ENCODE data around the gene DEPDC5.

The DEPDC5 gene

DNA sequence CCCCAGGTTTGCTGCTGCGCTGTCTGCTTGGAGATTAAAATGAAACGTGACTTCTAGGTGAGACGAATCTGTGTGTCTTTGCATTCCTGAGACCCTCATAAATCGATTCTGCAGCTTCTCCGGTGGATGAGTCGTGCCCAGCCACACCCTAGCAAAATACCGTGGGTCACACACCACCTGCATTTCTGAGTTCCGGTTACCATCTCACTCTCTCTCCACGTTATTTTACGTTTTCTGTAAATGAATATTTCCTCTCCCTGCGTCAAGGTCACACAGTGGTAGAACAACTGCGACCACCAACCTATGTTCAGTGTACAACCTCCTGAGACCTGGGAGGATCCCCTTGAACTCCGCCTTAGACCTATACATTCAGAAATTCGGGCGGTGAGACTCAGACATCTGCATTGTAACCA lies 191.6 kb downstream of the DEPDC5 start:
- H3K27me3 ChIP-seq (ENCODE audit: control insufficient read depth, insufficient read depth, low read length): no peaks in the 10 kb centered on the region
- no peak overlapping the region for H3K27ac ChIP-seq (ENCODE audit: low read length)
- H3K4me3 ChIP-seq (ENCODE audit: low read length): peak overlapping the region; percentile 94; the same call in 1 of the 2 replicates
- peaks cover 2% of the 10 kb centered on the region; the same call in 1 of the 2 replicates for H3K4me1 ChIP-seq (ENCODE audit: control insufficient read depth, insufficient read depth, low read length)
- DNase-seq (ENCODE audit: low read depth, low spot score): no peak
- WGBS (ENCODE audit: insufficient coverage, insufficient read length): no CpG with 5 or more reads among the region's 15 CpGs
- no peaks in the 10 kb centered on the region for H3K9me3 ChIP-seq (ENCODE audit: control insufficient read depth, insufficient read depth, low read length)
- no peaks in the 10 kb centered on the region; the same call in 1 of the 2 replicates for H3K36me3 ChIP-seq (ENCODE audit: control insufficient read depth, insufficient read depth, low read length)

DNA sequence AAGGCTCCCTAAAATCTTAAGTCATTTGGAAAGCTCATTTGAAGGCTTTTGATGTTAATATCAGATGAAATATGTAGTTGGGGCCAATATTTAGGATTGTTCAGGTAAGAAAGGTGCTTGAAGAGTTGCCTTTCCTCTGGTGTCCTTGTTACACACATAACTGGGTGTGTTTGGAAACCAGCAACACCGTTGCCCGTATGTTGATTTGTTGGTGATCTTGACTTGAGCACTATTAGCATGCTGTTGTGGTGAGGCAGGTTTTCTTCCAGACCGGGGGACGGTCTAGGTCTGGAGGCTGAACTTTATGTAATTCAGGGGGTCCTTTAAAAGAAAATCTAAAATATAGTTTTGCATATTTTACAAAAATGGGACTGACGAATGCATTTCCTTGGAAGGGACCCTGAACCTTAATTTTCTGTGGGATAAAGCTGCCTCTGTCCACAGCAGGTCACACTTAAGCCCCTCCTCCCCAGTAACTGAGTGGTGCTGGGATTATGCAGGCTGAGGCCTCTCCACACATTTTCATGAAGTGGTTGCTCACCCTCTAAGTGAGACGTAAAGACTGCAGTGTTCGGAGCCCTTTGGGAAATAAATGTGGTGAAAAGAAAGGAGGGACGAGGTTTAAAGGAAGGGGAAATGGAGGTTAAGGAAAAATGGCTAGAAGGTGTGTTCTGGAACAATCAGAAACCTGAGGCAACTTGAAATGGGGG lies 192.3 kb downstream of the DEPDC5 start:
- 100% methylated on average over 2 of the region's 8 CpGs for WGBS (ENCODE audit: insufficient coverage, insufficient read length)
- peaks cover 2% of the 10 kb centered on the region; the same call in 1 of the 2 replicates for H3K4me1 ChIP-seq (ENCODE audit: control insufficient read depth, insufficient read depth, low read length)
- H3K27ac ChIP-seq (ENCODE audit: low read length): no peak overlapping the region
- peak overlapping the region; percentile 94; the same call in 1 of the 2 replicates for H3K4me3 ChIP-seq (ENCODE audit: low read length)
- no peaks in the 10 kb centered on the region for H3K27me3 ChIP-seq (ENCODE audit: control insufficient read depth, insufficient read depth, low read length)
- no peaks in the 10 kb centered on the region for H3K9me3 ChIP-seq (ENCODE audit: control insufficient read depth, insufficient read depth, low read length)
- no peak for DNase-seq (ENCODE audit: low read depth, low spot score)
- no peaks in the 10 kb centered on the region; the same call in 1 of the 2 replicates for H3K36me3 ChIP-seq (ENCODE audit: control insufficient read depth, insufficient read depth, low read length)

DNA sequence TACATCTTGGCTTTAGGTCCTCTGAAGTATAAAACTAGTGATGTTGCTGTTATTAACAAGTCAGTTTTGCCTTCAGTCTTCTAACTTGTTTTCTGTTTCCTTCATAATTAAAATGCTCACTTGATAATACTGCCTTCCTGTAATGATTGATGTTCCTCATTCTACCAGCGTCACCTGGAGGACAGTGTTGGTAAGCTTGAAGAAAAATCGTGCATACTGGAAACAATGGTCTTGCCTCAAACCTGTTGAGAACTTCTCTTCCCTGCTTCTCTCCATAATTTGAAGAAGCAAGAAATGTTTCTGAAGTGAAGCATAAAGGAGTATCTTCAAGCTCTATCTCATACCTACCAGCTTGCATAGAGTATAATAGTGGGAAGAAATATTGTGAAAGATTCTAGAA lies 193.5 kb downstream of the DEPDC5 start:
- H3K27ac ChIP-seq (ENCODE audit: low read length): no peak overlapping the region

DNA sequence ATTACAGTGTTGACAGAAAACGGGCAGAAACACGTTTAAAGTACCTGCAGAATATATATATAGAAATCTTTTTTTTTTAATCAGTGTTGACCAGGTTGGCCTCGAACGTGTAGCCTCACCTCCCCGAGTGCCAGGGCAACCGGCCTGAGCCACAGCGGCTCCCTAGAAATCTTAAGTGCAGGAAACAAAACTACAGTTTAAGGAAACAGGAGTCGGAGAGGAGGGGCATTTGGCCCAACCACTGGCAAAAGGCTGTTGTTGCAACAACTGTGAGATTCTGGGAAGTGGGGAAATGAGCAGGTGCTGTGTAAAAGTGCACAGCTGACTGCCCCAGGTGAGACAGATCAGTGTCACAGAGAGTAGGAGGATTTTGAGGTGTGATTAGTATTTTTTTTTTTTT lies 194.2 kb downstream of the DEPDC5 start:
- Histone ChIP-seq H3K4me3 (ENCODE audit: low read length) (no peak overlapping the region), H3K36me3 (ENCODE audit: control insufficient read depth, insufficient read depth, low read length) (no peaks in the 10 kb centered on the region; the same call in 1 of the 2 replicates), H3K27ac (ENCODE audit: low read length) (no peak overlapping the region), H3K9me3 (ENCODE audit: control insufficient read depth, insufficient read depth, low read length) (no peaks in the 10 kb centered on the region), H3K4me1 (ENCODE audit: control insufficient read depth, insufficient read depth, low read length) (peaks cover 2% of the 10 kb centered on the region; the same call in 1 of the 2 replicates), H3K27me3 (ENCODE audit: control insufficient read depth, insufficient read depth, low read length) (no peaks in the 10 kb centered on the region)
- no peak for DNase-seq (ENCODE audit: low read depth, low spot score)
- WGBS (ENCODE audit: insufficient coverage, insufficient read length): no CpG with 5 or more reads among the region's 8 CpGs

More for the DNA sequence above, 193.5 kb downstream of the DEPDC5 start:
- Histone ChIP-seq H3K27me3 (ENCODE audit: control insufficient read depth, insufficient read depth, low read length) (no peaks in the 10 kb centered on the region), H3K4me3 (ENCODE audit: low read length) (no peak overlapping the region), H3K36me3 (ENCODE audit: control insufficient read depth, insufficient read depth, low read length) (no peaks in the 10 kb centered on the region; the same call in 1 of the 2 replicates), H3K4me1 (ENCODE audit: control insufficient read depth, insufficient read depth, low read length) (peaks cover 2% of the 10 kb centered on the region; the same call in 1 of the 2 replicates), H3K9me3 (ENCODE audit: control insufficient read depth, insufficient read depth, low read length) (no peaks in the 10 kb centered on the region)
- WGBS (ENCODE audit: insufficient coverage, insufficient read length): no CpG with 5 or more reads among the region's 2 CpGs
- no peak for DNase-seq (ENCODE audit: low read depth, low spot score)

DNA sequence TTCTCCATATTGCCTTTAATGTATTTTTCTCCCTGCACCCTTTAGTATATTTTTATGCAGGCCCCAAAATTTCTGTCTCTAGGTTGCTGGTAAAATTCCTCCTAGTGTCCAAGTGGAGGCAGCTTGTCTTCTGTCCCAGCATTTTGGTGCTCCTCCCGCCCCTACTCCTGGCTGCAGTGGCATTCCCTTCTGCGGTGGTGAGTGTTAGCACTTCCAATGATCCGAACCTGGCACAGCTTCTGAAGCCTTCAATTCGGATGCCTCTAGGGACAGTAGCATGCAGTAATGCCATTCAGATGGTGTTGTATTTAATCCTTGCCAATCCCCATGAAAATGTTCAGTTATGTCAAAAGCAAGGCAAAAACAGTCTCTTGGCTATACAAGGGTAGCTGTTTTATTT lies 196.4 kb downstream of the DEPDC5 start:
- Histone ChIP-seq H3K36me3 (ENCODE audit: control insufficient read depth, insufficient read depth, low read length) (no peaks in the 10 kb centered on the region; the same call in 1 of the 2 replicates), H3K9me3 (ENCODE audit: control insufficient read depth, insufficient read depth, low read length) (no peaks in the 10 kb centered on the region), H3K4me3 (ENCODE audit: low read length) (no peak overlapping the region), H3K27ac (ENCODE audit: low read length) (no peak overlapping the region), H3K4me1 (ENCODE audit: control insufficient read depth, insufficient read depth, low read length) (no peaks in the 10 kb centered on the region), H3K27me3 (ENCODE audit: control insufficient read depth, insufficient read depth, low read length) (no peaks in the 10 kb centered on the region)
- no CpG with 5 or more reads among the region's 4 CpGs for WGBS (ENCODE audit: insufficient coverage, insufficient read length)
- no peak for DNase-seq (ENCODE audit: low read depth, low spot score)

DNA sequence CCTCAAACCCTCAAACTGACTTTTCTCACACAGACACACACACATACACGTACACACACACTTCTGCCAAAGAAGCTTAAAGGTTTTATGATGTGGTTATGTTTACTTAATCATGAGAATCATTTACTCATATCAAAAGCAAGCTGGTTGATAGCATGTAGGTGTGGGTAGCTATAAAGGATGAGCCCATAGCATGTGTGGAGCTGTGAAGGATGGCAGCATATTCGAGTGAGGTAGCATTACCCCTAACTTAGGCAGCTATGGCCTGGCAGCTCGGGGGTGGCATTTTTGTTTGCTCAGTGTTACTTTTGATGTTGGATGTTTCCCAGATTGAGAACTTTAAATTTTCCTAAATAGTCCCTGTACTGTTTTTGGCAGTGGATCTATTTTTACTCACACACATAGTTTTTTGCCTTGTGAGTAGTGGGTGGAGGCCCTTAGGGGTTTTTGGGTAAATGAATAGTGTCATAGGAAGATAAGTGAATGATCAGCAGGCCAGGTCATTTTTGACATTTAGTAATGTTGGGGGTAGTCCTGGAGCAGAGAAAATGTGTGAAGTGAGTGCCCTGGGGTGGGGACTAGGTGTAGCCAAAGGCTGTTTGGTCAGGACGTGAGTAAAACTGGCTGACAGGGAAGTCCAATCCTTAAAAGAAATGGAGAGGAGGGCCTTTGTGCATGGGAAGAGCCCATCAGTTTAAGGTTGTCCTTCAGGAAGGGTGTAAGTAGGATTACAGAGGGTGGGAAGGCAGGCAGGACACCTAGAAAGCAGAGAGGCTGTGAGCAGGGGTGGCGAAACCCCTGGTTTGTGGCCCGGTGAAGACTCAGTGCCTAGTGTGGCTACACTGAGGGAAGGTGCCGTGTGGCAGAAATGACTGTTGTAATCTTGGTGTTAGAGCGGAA lies 197.6 kb downstream of the DEPDC5 start:
- WGBS (ENCODE audit: insufficient coverage, insufficient read length): no CpG with 5 or more reads among the region's 8 CpGs
- DNase-seq (ENCODE audit: low read depth, low spot score): no peak
- no peak overlapping the region for H3K4me3 ChIP-seq (ENCODE audit: low read length)
- H3K27ac ChIP-seq (ENCODE audit: low read length): no peak overlapping the region
- no peaks in the 10 kb centered on the region for H3K9me3 ChIP-seq (ENCODE audit: control insufficient read depth, insufficient read depth, low read length)
- peaks cover 3% of the 10 kb centered on the region for H3K36me3 ChIP-seq (ENCODE audit: control insufficient read depth, insufficient read depth, low read length)
- no peaks in the 10 kb centered on the region for H3K4me1 ChIP-seq (ENCODE audit: control insufficient read depth, insufficient read depth, low read length)
- H3K27me3 ChIP-seq (ENCODE audit: control insufficient read depth, insufficient read depth, low read length): no peaks in the 10 kb centered on the region

DNA sequence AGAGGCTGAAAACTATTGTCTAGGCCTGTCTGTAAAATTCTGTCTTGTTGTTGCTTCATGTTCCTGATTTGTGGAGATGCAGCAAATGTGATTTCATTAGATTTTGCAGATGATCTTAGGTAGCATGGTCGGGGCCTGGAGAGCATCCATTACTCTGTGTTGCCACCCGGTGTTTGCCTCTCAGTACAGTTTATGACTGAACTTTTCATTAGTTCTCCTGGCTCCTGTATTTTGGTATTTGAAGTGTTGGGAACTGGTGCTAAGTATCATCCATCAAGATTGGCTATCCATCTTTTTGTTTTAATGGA lies 198.2 kb downstream of the DEPDC5 start:
- Histone ChIP-seq H3K27ac (ENCODE audit: low read length) (no peak overlapping the region), H3K27me3 (ENCODE audit: control insufficient read depth, insufficient read depth, low read length) (no peaks in the 10 kb centered on the region), H3K4me1 (ENCODE audit: control insufficient read depth, insufficient read depth, low read length) (no peaks in the 10 kb centered on the region), H3K9me3 (ENCODE audit: control insufficient read depth, insufficient read depth, low read length) (no peaks in the 10 kb centered on the region), H3K36me3 (ENCODE audit: control insufficient read depth, insufficient read depth, low read length) (peaks cover 7% of the 10 kb centered on the region), H3K4me3 (ENCODE audit: low read length) (no peak overlapping the region)
- DNase-seq (ENCODE audit: low read depth, low spot score): no peak
- WGBS (ENCODE audit: insufficient coverage, insufficient read length): no CpG with 5 or more reads among the region's 2 CpGs

DNA sequence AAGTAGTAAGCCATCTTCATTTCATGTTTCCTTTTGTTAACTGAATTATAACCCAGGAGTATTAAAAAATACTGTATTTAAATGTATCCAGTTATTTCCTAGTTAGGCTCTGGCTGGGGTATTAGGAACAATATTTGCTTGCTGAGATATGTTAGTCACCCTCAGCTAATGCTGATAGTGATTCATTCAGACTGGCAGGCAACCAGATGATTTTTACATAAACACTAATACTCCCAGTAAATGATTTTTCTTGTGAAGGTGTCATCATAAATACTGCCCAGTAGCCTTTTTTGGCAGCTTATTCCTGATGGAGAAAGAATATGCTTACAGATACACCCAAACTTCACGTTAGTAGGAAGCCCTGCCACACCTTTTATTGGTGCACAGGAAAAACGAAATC lies 198.7 kb downstream of the DEPDC5 start:
- WGBS (ENCODE audit: insufficient coverage, insufficient read length): no CpG with 5 or more reads among the region's 2 CpGs
- no peaks in the 10 kb centered on the region for H3K27me3 ChIP-seq (ENCODE audit: control insufficient read depth, insufficient read depth, low read length)
- H3K27ac ChIP-seq (ENCODE audit: low read length): no peak overlapping the region
- H3K4me1 ChIP-seq (ENCODE audit: control insufficient read depth, insufficient read depth, low read length): no peaks in the 10 kb centered on the region
- no peak for DNase-seq (ENCODE audit: low read depth, low spot score)
- peaks cover 7% of the 10 kb centered on the region for H3K36me3 ChIP-seq (ENCODE audit: control insufficient read depth, insufficient read depth, low read length)
- no peaks in the 10 kb centered on the region for H3K9me3 ChIP-seq (ENCODE audit: control insufficient read depth, insufficient read depth, low read length)
- no peak overlapping the region for H3K4me3 ChIP-seq (ENCODE audit: low read length)

DNA sequence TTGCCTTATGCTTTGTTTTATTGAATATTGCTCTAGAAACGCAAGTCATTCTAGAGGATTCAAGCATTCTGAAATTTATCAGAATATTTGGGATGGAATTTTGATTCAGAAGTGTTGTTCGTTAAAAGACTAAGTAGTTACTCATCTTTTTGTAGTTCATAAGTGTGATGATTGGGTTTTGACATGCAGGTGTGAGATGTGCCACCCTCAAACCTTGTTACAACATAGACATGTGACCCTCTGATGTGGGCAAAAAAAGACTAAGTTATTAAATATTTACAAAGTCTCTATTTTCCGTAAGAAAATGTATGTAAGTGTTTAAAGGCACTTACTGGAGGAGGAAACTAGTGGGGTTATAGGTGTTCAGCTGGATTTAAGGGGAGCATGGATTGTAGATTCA lies 199.4 kb downstream of the DEPDC5 start:
- no peak for DNase-seq (ENCODE audit: low read depth, low spot score)
- Histone ChIP-seq H3K4me3 (ENCODE audit: low read length) (no peak overlapping the region), H3K9me3 (ENCODE audit: control insufficient read depth, insufficient read depth, low read length) (no peaks in the 10 kb centered on the region), H3K27me3 (ENCODE audit: control insufficient read depth, insufficient read depth, low read length) (no peaks in the 10 kb centered on the region), H3K36me3 (ENCODE audit: control insufficient read depth, insufficient read depth, low read length) (peaks cover 7% of the 10 kb centered on the region), H3K27ac (ENCODE audit: low read length) (no peak overlapping the region), H3K4me1 (ENCODE audit: control insufficient read depth, insufficient read depth, low read length) (no peaks in the 10 kb centered on the region)
- no CpG with 5 or more reads among the region's 3 CpGs for WGBS (ENCODE audit: insufficient coverage, insufficient read length)

DNA sequence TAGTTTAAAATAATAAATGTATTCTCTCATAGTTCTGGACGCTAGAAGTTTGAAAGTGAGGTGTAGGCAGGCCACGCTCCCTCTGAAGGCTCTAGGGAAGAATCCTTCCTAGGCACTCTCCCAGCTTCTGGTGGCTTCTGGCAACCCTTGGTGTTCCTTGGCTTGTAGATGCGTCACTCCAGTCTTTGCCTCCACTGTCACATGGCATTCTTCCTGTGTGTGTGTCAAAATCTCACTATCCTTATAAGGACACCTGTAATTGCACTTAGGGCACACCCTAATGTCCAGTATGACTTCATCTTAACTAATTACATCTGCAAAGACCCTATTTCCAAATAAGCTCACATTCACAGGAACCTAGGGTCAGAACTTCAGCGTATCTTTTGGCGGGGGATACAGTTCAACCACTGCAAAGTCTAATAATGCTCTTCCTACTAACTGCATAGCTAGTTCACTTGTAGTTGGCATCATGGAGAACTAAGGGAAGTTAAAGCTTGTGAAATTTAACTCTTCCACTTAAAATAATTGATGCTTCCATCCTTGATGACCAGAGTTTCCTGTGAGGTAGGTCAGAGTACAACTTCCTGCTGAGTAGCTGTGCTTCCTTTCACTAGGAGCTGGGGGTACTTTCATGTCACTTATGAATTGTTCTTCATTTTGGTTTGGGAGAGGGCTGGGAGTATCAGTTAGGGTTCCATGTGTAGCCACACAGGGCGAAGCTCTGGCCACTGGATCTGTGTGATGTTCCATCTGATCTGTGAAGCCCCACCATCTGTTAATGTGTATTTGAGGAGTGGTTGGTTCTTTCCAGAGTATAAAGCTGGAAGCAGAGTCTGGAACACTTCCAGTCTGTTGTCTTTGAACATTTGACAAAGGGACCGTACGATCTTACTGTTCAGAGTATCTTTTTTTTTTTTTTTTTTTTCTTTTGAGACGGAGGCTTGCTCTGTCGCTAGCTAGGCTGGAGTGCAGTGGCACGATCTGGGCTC lies 201.0 kb downstream of the DEPDC5 start:
- DNase-seq (ENCODE audit: low read depth, low spot score): no peak
- Histone ChIP-seq H3K27me3 (ENCODE audit: control insufficient read depth, insufficient read depth, low read length) (no peaks in the 10 kb centered on the region), H3K27ac (ENCODE audit: low read length) (no peak overlapping the region), H3K36me3 (ENCODE audit: control insufficient read depth, insufficient read depth, low read length) (peaks cover 7% of the 10 kb centered on the region), H3K9me3 (ENCODE audit: control insufficient read depth, insufficient read depth, low read length) (no peaks in the 10 kb centered on the region), H3K4me3 (ENCODE audit: low read length) (no peak overlapping the region), H3K4me1 (ENCODE audit: control insufficient read depth, insufficient read depth, low read length) (no peaks in the 10 kb centered on the region)
- WGBS (ENCODE audit: insufficient coverage, insufficient read length): no CpG with 5 or more reads among the region's 11 CpGs
